HepG2 (cell line): ENCODE results near the gene ADIPOR2. TPM values are rescaled to one million over a fixed set of nuclear protein-coding genes. Genes with fewer than 3 reads are reported as not detected.

Source experiments
- BRD4 ChIP-seq: sonication (generic); formaldehyde crosslinking; IDR thresholded peaks from 2 replicates; pipeline ENCODE4 v1.4.0; 2020; ENCODE audit warnings: missing genetic modification reagents
- CEBPB ChIP-seq: IDR thresholded peaks from 2 replicates; pipeline ENCODE4 v1.6.1; 2011; ENCODE audit warnings: low read depth, low read length, improper control_type of control experiment, borderline replicate concordance
- CHD4 ChIP-seq: fragments of 200-600 bp; sonication (generic); IDR thresholded peaks from 2 replicates; pipeline ENCODE4 v1.7.0; 2017; ENCODE audit warnings: mild to moderate bottlenecking, low read length, borderline replicate concordance
- DNMT3B ChIP-seq: conservative IDR thresholded peaks from 2 replicates; pipeline ENCODE4 v1.6.1; 2016; ENCODE audit warnings: missing biosample characterization, control low read depth
- ETV6 ChIP-seq: sonication (generic); formaldehyde crosslinking; conservative IDR thresholded peaks from 2 replicates; pipeline ENCODE4 v1.4.0; 2020; ENCODE audit warnings: missing genetic modification reagents
- GLI4 ChIP-seq: sonication (generic); formaldehyde crosslinking; IDR thresholded peaks from 2 replicates; pipeline ENCODE4 v1.5.1; 2020; ENCODE audit warnings: missing genetic modification reagents, mild to moderate bottlenecking, moderate library complexity, borderline replicate concordance
- GPBP1L1 ChIP-seq: sonication (generic); formaldehyde crosslinking; IDR thresholded peaks from 2 replicates; pipeline ENCODE4 v1.5.0; 2020; ENCODE audit warnings: mild to moderate bottlenecking, missing genetic modification reagents
- KAT7 ChIP-seq: IDR thresholded peaks from 2 replicates; pipeline ENCODE4 v1.6.1; 2018; ENCODE audit warnings: borderline replicate concordance, missing compliant biosample characterization
- POLR2G ChIP-seq: fragments of 200-400 bp; formaldehyde crosslinking; IDR thresholded peaks from 2 replicates; pipeline ENCODE4 v1.6.1; 2018; ENCODE audit warnings: mild to moderate bottlenecking, low read depth, low read length, moderate library complexity
- TAF15 ChIP-seq: fragments of 200-400 bp; formaldehyde crosslinking; IDR thresholded peaks from one replicate; pipeline ENCODE4 v1.6.1; 2018; ENCODE audit warnings: mild to moderate bottlenecking, low read depth, low read length; ENCODE audit not compliant: poor library complexity, severe bottlenecking
- ZBTB21 ChIP-seq: sonication (generic); formaldehyde crosslinking; IDR thresholded peaks from 2 replicates; pipeline ENCODE4 v1.4.0; 2020; ENCODE audit warnings: missing genetic modification reagents
- ZFYVE20 ChIP-seq: sonication (generic); formaldehyde crosslinking; IDR thresholded peaks from 2 replicates; pipeline ENCODE4 v1.8.0; 2023; ENCODE audit warnings: low read depth, mild to moderate bottlenecking, moderate library complexity, missing genetic modification reagents, borderline replicate concordance
- ZNF138 ChIP-seq: sonication (generic); formaldehyde crosslinking; IDR thresholded peaks from 2 replicates; pipeline ENCODE4 v1.5.0; 2020; ENCODE audit warnings: mild to moderate bottlenecking, low read depth, missing genetic modification reagents
- ZNF180 ChIP-seq: sonication (generic); formaldehyde crosslinking; IDR thresholded peaks from 2 replicates; pipeline ENCODE4 v1.4.0; 2020; ENCODE audit warnings: low read depth, missing genetic modification reagents, borderline replicate concordance
- ZNF224 ChIP-seq: sonication (generic); formaldehyde crosslinking; IDR thresholded peaks from 2 replicates; pipeline ENCODE4 v1.5.0; 2020; ENCODE audit warnings: mild to moderate bottlenecking, missing genetic modification reagents
- ZNF407 ChIP-seq: sonication (generic); formaldehyde crosslinking; IDR thresholded peaks from one replicate; pipeline ENCODE4 v1.5.1; 2020; ENCODE audit warnings: mild to moderate bottlenecking, missing genetic modification reagents; ENCODE audit errors: not compliant biosample characterization
- ZNF547 ChIP-seq: sonication (generic); formaldehyde crosslinking; IDR thresholded peaks from 2 replicates; pipeline ENCODE4 v1.5.1; 2020; ENCODE audit warnings: mild to moderate bottlenecking, missing genetic modification reagents
- ZNF691 ChIP-seq: sonication (generic); formaldehyde crosslinking; IDR thresholded peaks from 2 replicates; pipeline ENCODE4 v1.4.0; 2020; ENCODE audit warnings: missing genetic modification reagents, low read depth, mild to moderate bottlenecking, borderline replicate concordance
- ZNF768 ChIP-seq: sonication (generic); formaldehyde crosslinking; IDR thresholded peaks from 2 replicates; pipeline ENCODE4 v1.4.0; 2020; ENCODE audit warnings: missing genetic modification reagents
- polyA plus RNA-seq, 8 experiments: library from polyadenylated mRNA; depleted of rRNA in 3 of 8; stranded (reverse) in 7 of 8; unstranded in 1 of 8; fragments of >200 nt; fragmentation: Illumina TruSeq in 4 of 8; extraction: Trizol in 4 of 8; gene quantifications; 2 replicates each; pipeline versions ENCODE4 v1.2.1 to v1.2.3, GENCODE V29; 2011 to 2016; ENCODE audit warnings: low read depth in 4 of 8, missing spikeins in 1 of 8, mixed read lengths in 1 of 8; ENCODE audit not compliant: insufficient read depth in 1 of 8
- total RNA-seq, 5 experiments: library from RNA; depleted of rRNA; stranded (reverse); fragments of >200 nt; fragmentation: Illumina TruSeq; extraction: Trizol; gene quantifications; 2 replicates each; pipeline ENCODE4 v1.2.3, GENCODE V29; 2016; ENCODE audit warnings: low read depth in 1 of 5

The ADIPOR2 gene
- total and polyA plus RNA-seq, 2 of the 13 experiments (the other 11 are each of a cell fraction or from before 2014, with no cell fraction given): 35.2 to 52.2 TPM

- TF ChIP-seq ZNF768 (no peak), ZNF547 (CRISPR knock-in tag) (no peak), CHD4 (no peak), ZBTB21 (CRISPR knock-in tag) (no peak), ZNF138 (CRISPR knock-in tag) (no peak), POLR2G (peak; percentile 48), KAT7 (CRISPR knock-in tag) (no peak), GPBP1L1 (no peak), ETV6 (CRISPR knock-in tag) (no peak), ZNF224 (CRISPR knock-in tag) (no peak), BRD4 (CRISPR knock-in tag) (no peak), GLI4 (CRISPR knock-in tag) (no peak), DNMT3B (no peak), ZNF180 (no peak), ZNF407 (CRISPR knock-in tag) (no peak), ZFYVE20 (no peak), TAF15 (no peak), ZNF691 (CRISPR knock-in tag) (0 out of 2 replicates have a peak, but pooled peaks have one; percentile 58), CEBPB (no peak)
Measured at GRCh38 chr12:1810201-1810930, 119.5 kb downstream of the ADIPOR2 start (continued).
